Neuronal stem cell (in vitro differentiated cells): ENCODE data around the gene HOGA1.
"Not testable (repeated sequence)": the region's sequence is repeated elsewhere in the genome, so short reads cannot be mapped to it uniquely, and the experiment has no call there.

Experiments used
- DNase-seq: peaks from one replicate; pipeline ENCODE4 v3.0.0-alpha.2; 2013; ENCODE audit warnings: low spot score
- H2AFZ ChIP-seq: one replicate; pipeline ENCODE4 v1.6.1; 2013; ENCODE audit warnings: mild to moderate bottlenecking, low read length, inconsistent platforms
- H2AK5ac ChIP-seq: 2 replicates; pipeline ENCODE4 v1.6.1; 2013; ENCODE audit warnings: low read depth, mild to moderate bottlenecking, inconsistent platforms, low read length, moderate library complexity, mixed read lengths
- H2BK120ac ChIP-seq: 2 replicates; pipeline ENCODE4 v1.6.1; 2013; ENCODE audit warnings: low read depth, mild to moderate bottlenecking, inconsistent platforms, low read length, moderate library complexity, mixed read lengths
- H2BK12ac ChIP-seq: one replicate; pipeline ENCODE4 v1.6.1; 2013; ENCODE audit warnings: low read length, inconsistent platforms
- H2BK15ac ChIP-seq: 2 replicates; pipeline ENCODE4 v1.6.1; 2013; ENCODE audit warnings: mild to moderate bottlenecking, low read length, inconsistent platforms, mixed read lengths
- H2BK5ac ChIP-seq: one replicate; pipeline ENCODE4 v1.6.1; 2013; ENCODE audit warnings: inconsistent platforms, mild to moderate bottlenecking, low read length, moderate library complexity
- H3K14ac ChIP-seq: one replicate; pipeline ENCODE4 v1.6.1; 2013; ENCODE audit warnings: low read length, inconsistent platforms
- H3K18ac ChIP-seq: 2 replicates; pipeline ENCODE4 v1.6.1; 2013; ENCODE audit warnings: low read length, inconsistent platforms
- H3K23ac ChIP-seq: 2 replicates; pipeline ENCODE4 v1.6.1; 2013; ENCODE audit warnings: low read depth, mild to moderate bottlenecking, mixed read lengths, low read length, inconsistent platforms; ENCODE audit not compliant: poor library complexity
- H3K27ac ChIP-seq: replicated peaks from 3 replicates; pipeline ENCODE4 v1.5.1; 2013; ENCODE audit warnings: low read length, inconsistent platforms
- H3K27me3 ChIP-seq, 3 experiments: 2 replicates each; pipeline ENCODE4 v1.6.1; 2013; ENCODE audit warnings: low read length in 3 of 3, mild to moderate bottlenecking in 2 of 3, inconsistent platforms in 1 of 3, low read depth in 1 of 3, mixed read lengths in 1 of 3, moderate library complexity in 1 of 3; ENCODE audit not compliant: control insufficient read depth in 3 of 3, insufficient read depth in 3 of 3
- H3K36me3 ChIP-seq, 2 donors: replicated peaks in 1 of 2; 2 replicates each; pipeline ENCODE4 v1.6.1; 2013; ENCODE audit warnings: low read length in 2 of 2; ENCODE audit not compliant: control insufficient read depth in 2 of 2, insufficient read depth in 2 of 2
- H3K4ac ChIP-seq: 2 replicates; pipeline ENCODE4 v1.6.1; 2013; ENCODE audit warnings: inconsistent platforms, mild to moderate bottlenecking, low read length, moderate library complexity
- H3K4me1 ChIP-seq, 2 donors: 1 replicate in 1 of 2; 2 replicates in 1 of 2; pipeline ENCODE4 v1.6.1; 2013; ENCODE audit warnings: low read length in 2 of 2, low read depth in 1 of 2; ENCODE audit not compliant: control insufficient read depth in 2 of 2, insufficient read depth in 1 of 2
- H3K4me2 ChIP-seq: one replicate; pipeline ENCODE4 v1.6.1; 2013; ENCODE audit warnings: mild to moderate bottlenecking, low read length, inconsistent platforms; ENCODE audit not compliant: insufficient read depth, poor library complexity, severe bottlenecking
- H3K4me3 ChIP-seq, 2 donors: 2 replicates each; pipeline ENCODE4 v1.5.1; 2013; ENCODE audit warnings: low read length in 2 of 2, mild to moderate bottlenecking in 2 of 2, inconsistent platforms in 1 of 2, moderate library complexity in 1 of 2
- H3K79me1 ChIP-seq: one replicate; pipeline ENCODE4 v1.6.1; 2013; ENCODE audit warnings: low read depth, mild to moderate bottlenecking, inconsistent platforms, low read length, moderate library complexity
- H3K9ac ChIP-seq: one replicate; pipeline ENCODE4 v1.6.1; 2013; ENCODE audit warnings: mild to moderate bottlenecking, low read depth, low read length, inconsistent platforms; ENCODE audit not compliant: poor library complexity
- H3K9me3 ChIP-seq, 2 donors: replicated peaks in 1 of 2; 2 replicates each; pipeline versions ENCODE3 to v1.6.1; 2013; ENCODE audit warnings: low read length in 2 of 2, mild to moderate bottlenecking in 2 of 2, inconsistent platforms in 1 of 2, low read depth in 1 of 2, mixed read lengths in 1 of 2, moderate library complexity in 1 of 2; ENCODE audit not compliant: control insufficient read depth in 2 of 2, insufficient read depth in 1 of 2
- H4K8ac ChIP-seq: one replicate; pipeline ENCODE4 v1.6.1; 2013; ENCODE audit warnings: low read depth, mild to moderate bottlenecking, inconsistent platforms, low read length, moderate library complexity
- H4K91ac ChIP-seq: one replicate; pipeline ENCODE4 v1.6.1; 2013; ENCODE audit warnings: low read length, low read depth, mild to moderate bottlenecking, inconsistent platforms; ENCODE audit not compliant: poor library complexity
- WGBS, 2 donors: extraction: QIAGEN DNeasy Blood & Tissue Kit; methylation state at CpG; one replicate each; pipeline ENCODE4 v1.1.7; 2013; ENCODE audit warnings: missing lambda C conversion rate in 2 of 2, mixed read lengths in 1 of 2; ENCODE audit not compliant: insufficient read length in 2 of 2, insufficient replicate concordance in 1 of 2; ENCODE audit errors: extremely low coverage in 2 of 2; 5-methylcytosine and 5-hydroxymethylcytosine counted together

Gene HOGA1

GRCh38 chr10:97576487-97576886 is 7.7 kb upstream of the HOGA1 start:
- H3K14ac ChIP-seq, H3K4me2 ChIP-seq, H4K8ac ChIP-seq, H4K91ac ChIP-seq, H2BK120ac ChIP-seq, H3K9ac ChIP-seq, H2BK15ac ChIP-seq, H3K27me3 ChIP-seq, H3K27ac ChIP-seq, H2AFZ ChIP-seq, H3K23ac ChIP-seq, DNase-seq, H3K4me1 ChIP-seq, H2AK5ac ChIP-seq, H2BK5ac ChIP-seq, H2BK12ac ChIP-seq, H3K79me1 ChIP-seq, H3K18ac ChIP-seq, H3K4me3 ChIP-seq, H3K36me3 ChIP-seq, H3K9me3 ChIP-seq, H3K4ac ChIP-seq: not testable (repeated sequence)
- WGBS, 2 donors, result no CpG with 5 or more reads among the region's 5 CpGs

- no peak overlapping the region for H2BK5ac ChIP-seq
- WGBS, 2 donors, result no CpG with 5 or more reads among the region's 9 CpGs
- no peak overlapping the region for H3K4me3 ChIP-seq
- peak overlapping the region; percentile 46 for H2AK5ac ChIP-seq
- peaks cover 0 to 3% (median 0%) of the 10 kb centered on the region in 3 experiments for H3K27me3 ChIP-seq
- H3K4me2 ChIP-seq, result no peak overlapping the region
- no peaks in the 10 kb centered on the region for H3K79me1 ChIP-seq
- peaks cover 2 to 3% of the 10 kb centered on the region in 2 donors for H3K4me1 ChIP-seq
- H2BK120ac ChIP-seq, result no peak overlapping the region
- H2AFZ ChIP-seq, result no peak overlapping the region
- no peak overlapping the region for H3K23ac ChIP-seq
- no peak overlapping the region for H4K91ac ChIP-seq
- no peak overlapping the region for H3K14ac ChIP-seq
- no peak overlapping the region for H2BK12ac ChIP-seq
- H3K36me3 ChIP-seq, result no peaks in the 10 kb centered on the region
- no peak for DNase-seq
- no peak overlapping the region for H3K4ac ChIP-seq
- no peak overlapping the region for H2BK15ac ChIP-seq
- no peak overlapping the region for H3K18ac ChIP-seq
- no peak overlapping the region for H3K9ac ChIP-seq
- no peaks in the 10 kb centered on the region for H3K9me3 ChIP-seq
- H4K8ac ChIP-seq, result no peak overlapping the region
- no peak overlapping the region for H3K27ac ChIP-seq
These were observed 6.5 kb upstream of the HOGA1 start for GRCh38 chr10:97577701-97578100.

GRCh38 chr10:97578171-97578844 is 5.9 kb upstream of the HOGA1 start:
- Histone ChIP-seq H3K4me1 (peaks cover 2 to 3% of the 10 kb centered on the region in 2 donors), H3K14ac (peak overlapping the region; percentile 63), H4K91ac (no peak overlapping the region), H3K4ac (no peak overlapping the region), H4K8ac (no peak overlapping the region), H3K4me3 (no peak overlapping the region), H3K4me2 (no peak overlapping the region), H3K9ac (no peak overlapping the region), H3K23ac (no peak overlapping the region), H3K18ac (peak overlapping the region; percentile 45), H3K27ac (no peak overlapping the region), H2BK120ac (no peak overlapping the region), H2AFZ (no peak overlapping the region), H3K79me1 (no peaks in the 10 kb centered on the region), H2BK12ac (no peak overlapping the region), H3K36me3 (no peaks in the 10 kb centered on the region), H2BK15ac (no peak overlapping the region), H2AK5ac (peak overlapping the region; percentile 19), H3K27me3 (peaks cover 0 to 3% (median 0%) of the 10 kb centered on the region in 3 experiments), H3K9me3 (no peaks in the 10 kb centered on the region), H2BK5ac (no peak overlapping the region)
- no CpG with 5 or more reads among the region's 40 CpGs for WGBS, 2 donors
- DNase-seq, result no peak

- H3K27ac ChIP-seq, result no peak overlapping the region
- H2BK12ac ChIP-seq, result no peak overlapping the region
- H4K8ac ChIP-seq, result peak overlapping the region; percentile 45
- H3K4me3 ChIP-seq, result no peak overlapping the region
- H3K79me1 ChIP-seq, result no peaks in the 10 kb centered on the region
- H2BK5ac ChIP-seq, result no peak overlapping the region
- peak overlapping the region; percentile 15 for H2AFZ ChIP-seq
- H4K91ac ChIP-seq, result no peak overlapping the region
- peak overlapping the region; percentile 8 for H3K23ac ChIP-seq
- H3K4me1 ChIP-seq, result peaks cover 2 to 5% of the 10 kb centered on the region in 2 donors
- no peak overlapping the region for H3K9ac ChIP-seq
- H2BK120ac ChIP-seq, result no peak overlapping the region
- no CpG with 5 or more reads among the region's 9 CpGs for WGBS, 2 donors
- no peak for DNase-seq
- no peak overlapping the region for H2BK15ac ChIP-seq
- no peak overlapping the region for H3K4me2 ChIP-seq
- H3K36me3 ChIP-seq, result no peaks in the 10 kb centered on the region
- H3K4ac ChIP-seq, result no peak overlapping the region
- no peak overlapping the region for H2AK5ac ChIP-seq
- no peaks in the 10 kb centered on the region for H3K9me3 ChIP-seq
- H3K14ac ChIP-seq, result no peak overlapping the region
- peaks cover 0 to 3% (median 0%) of the 10 kb centered on the region in 3 experiments for H3K27me3 ChIP-seq
- H3K18ac ChIP-seq, result no peak overlapping the region
These were observed 3.5 kb upstream of the HOGA1 start for GRCh38 chr10:97580421-97581367.
